DMS 273 treated with DMSO at 0.1 percent for 48 hours (cell line): Measurements from ENCODE around the gene CCBE1.
"Not testable (repeated sequence)": the region's sequence is repeated elsewhere in the genome, so short reads cannot be mapped to it uniquely, and the experiment has no call there.

Source experiments
- DNase-seq: peaks from one replicate; lab custom pipeline; 2025; lab: John Stamatoyannopoulos, UW

Gene CCBE1

GRCh38 chr18:59681521-59682004, 15.7 kb downstream of the CCBE1 start:
- DNase-seq: no peak

GRCh38 chr18:59681051-59681450, 16.2 kb downstream of the CCBE1 start:
- no peak for DNase-seq

- no peak for DNase-seq
Observed at GRCh38 chr18:59675346-59675745, 21.9 kb downstream of the CCBE1 start.

GRCh38 chr18:59674903-59675270, 22.3 kb downstream of the CCBE1 start:
- no peak for DNase-seq

GRCh38 chr18:59674186-59674902, 22.9 kb downstream of the CCBE1 start:
- DNase-seq: no peak

- no peak for DNase-seq
Observed at GRCh38 chr18:59672235-59672711, 24.9 kb downstream of the CCBE1 start.

GRCh38 chr18:59671551-59671950, 25.7 kb downstream of the CCBE1 start:
- no peak for DNase-seq

- no peak for DNase-seq
Observed at GRCh38 chr18:59669872-59670657, 27.2 kb downstream of the CCBE1 start.

GRCh38 chr18:59667488-59667887, 29.7 kb downstream of the CCBE1 start:
- no peak for DNase-seq

GRCh38 chr18:59666007-59666402, 31.2 kb downstream of the CCBE1 start:
- DNase-seq: not testable (repeated sequence)

- no peak for DNase-seq
Observed at GRCh38 chr18:59665057-59666006, 31.9 kb downstream of the CCBE1 start.

GRCh38 chr18:59664329-59664728, 32.9 kb downstream of the CCBE1 start:
- DNase-seq: no peak

GRCh38 chr18:59663096-59663495, 34.1 kb downstream of the CCBE1 start:
- no peak for DNase-seq

- no peak for DNase-seq
Observed at GRCh38 chr18:59661891-59662701, 35.1 kb downstream of the CCBE1 start.

GRCh38 chr18:59660786-59661743, 36.2 kb downstream of the CCBE1 start:
- no peak for DNase-seq

GRCh38 chr18:59660366-59660765, 36.9 kb downstream of the CCBE1 start:
- no peak for DNase-seq

GRCh38 chr18:59659508-59660170, 37.6 kb downstream of the CCBE1 start:
- no peak for DNase-seq

GRCh38 chr18:59658941-59659340, 38.3 kb downstream of the CCBE1 start:
- no peak for DNase-seq

GRCh38 chr18:59657012-59657411, 40.2 kb downstream of the CCBE1 start:
- DNase-seq: no peak
